Brain microvascular endothelial cell (primary cell): Measurements from ENCODE around the gene COA6.

ENCODE experiments used
- DNase-seq: peaks from one replicate; pipeline ENCODE4 v3.0.0-alpha.2; 2020
- H3K27ac ChIP-seq: fragments of 250-450 bp; sonication (Bioruptor Pico); 2 replicates; pipeline ENCODE4 v1.5.1; 2020; ENCODE audit warnings: mild to moderate bottlenecking, moderate library complexity
- H3K27me3 ChIP-seq: fragments of 250-450 bp; sonication (Bioruptor Pico); replicated peaks from 2 replicates; pipeline ENCODE4 v1.5.1; 2020; ENCODE audit warnings: mild to moderate bottlenecking
- H3K36me3 ChIP-seq: fragments of 250-450 bp; sonication (Bioruptor Pico); replicated peaks from 2 replicates; pipeline ENCODE4 v1.5.1; 2020; ENCODE audit warnings: mild to moderate bottlenecking
- H3K4me3 ChIP-seq: 2 replicates; pipeline ENCODE4 v1.5.1; 2011; ENCODE audit warnings: low read depth, mild to moderate bottlenecking, control low read depth, low read length, moderate library complexity
- in situ Hi-C: cut with HindIII; loops from 2 replicates; pipeline ENCODE4 v1.10.0; 2017; ENCODE audit warnings: low sequenced_read_pairs, low pct_ligation_motif_present
- TF ChIP-seq, protein P1 (sequence below): IDR thresholded peaks from 2 replicates; pipeline ENCODE4 v1.5.1; 2011; ENCODE audit warnings: low read depth, mild to moderate bottlenecking, moderate library complexity, low read length, control low read depth, inconsistent platforms; ENCODE audit errors: missing control alignments

Gene COA6

DNA sequence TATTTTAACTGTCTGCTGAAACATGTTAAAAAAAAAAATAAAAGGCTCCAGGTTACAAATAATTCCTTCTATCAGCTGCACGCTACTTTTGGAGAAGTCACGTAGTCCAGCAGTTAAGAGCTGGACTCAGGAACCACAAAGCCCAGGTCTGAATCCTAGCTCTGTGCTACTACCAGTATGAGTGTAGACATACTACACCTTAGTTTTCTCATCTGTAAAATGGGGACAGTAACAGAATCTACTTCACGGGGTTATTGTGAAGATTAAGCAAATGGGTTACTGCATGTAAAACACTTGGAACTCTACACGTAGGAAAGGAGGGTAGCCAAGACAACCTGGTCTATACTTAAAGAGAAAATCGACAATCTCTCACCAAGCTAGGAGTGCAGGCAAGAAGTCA, 57.4 kb downstream of the COA6 start:
- in situ Hi-C loops: no loop called here
- peaks cover 5% of the 10 kb centered on the region for H3K36me3 ChIP-seq
- TF ChIP-seq, protein P1, sequence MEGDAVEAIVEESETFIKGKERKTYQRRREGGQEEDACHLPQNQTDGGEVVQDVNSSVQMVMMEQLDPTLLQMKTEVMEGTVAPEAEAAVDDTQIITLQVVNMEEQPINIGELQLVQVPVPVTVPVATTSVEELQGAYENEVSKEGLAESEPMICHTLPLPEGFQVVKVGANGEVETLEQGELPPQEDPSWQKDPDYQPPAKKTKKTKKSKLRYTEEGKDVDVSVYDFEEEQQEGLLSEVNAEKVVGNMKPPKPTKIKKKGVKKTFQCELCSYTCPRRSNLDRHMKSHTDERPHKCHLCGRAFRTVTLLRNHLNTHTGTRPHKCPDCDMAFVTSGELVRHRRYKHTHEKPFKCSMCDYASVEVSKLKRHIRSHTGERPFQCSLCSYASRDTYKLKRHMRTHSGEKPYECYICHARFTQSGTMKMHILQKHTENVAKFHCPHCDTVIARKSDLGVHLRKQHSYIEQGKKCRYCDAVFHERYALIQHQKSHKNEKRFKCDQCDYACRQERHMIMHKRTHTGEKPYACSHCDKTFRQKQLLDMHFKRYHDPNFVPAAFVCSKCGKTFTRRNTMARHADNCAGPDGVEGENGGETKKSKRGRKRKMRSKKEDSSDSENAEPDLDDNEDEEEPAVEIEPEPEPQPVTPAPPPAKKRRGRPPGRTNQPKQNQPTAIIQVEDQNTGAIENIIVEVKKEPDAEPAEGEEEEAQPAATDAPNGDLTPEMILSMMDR: no peak
- H3K4me3 ChIP-seq: no peak overlapping the region
- no peaks in the 10 kb centered on the region for H3K27me3 ChIP-seq
- H3K27ac ChIP-seq: no peak overlapping the region
- DNase-seq: no peak

DNA sequence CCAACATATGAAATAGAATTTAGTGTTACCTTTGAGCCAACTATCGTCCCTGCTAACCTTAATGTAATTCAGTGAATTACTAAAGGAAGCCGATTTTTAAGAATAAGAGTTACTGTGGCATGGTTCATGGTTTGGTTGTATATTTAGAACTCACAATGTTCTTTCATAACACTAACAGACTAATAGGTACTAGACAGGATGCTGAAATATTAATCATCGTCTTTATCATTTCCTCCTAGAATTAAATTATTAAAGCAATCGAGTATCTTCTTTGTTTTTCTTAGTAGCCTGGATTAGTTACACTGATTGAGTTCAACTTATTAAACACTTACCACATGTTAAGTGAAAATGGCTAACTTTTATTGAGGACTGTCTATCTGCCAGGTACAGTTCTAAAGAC, 58.0 kb downstream of the COA6 start:
- in situ Hi-C loops: no loop called here
- DNase-seq: no peak
- H3K36me3 ChIP-seq: peaks cover 5% of the 10 kb centered on the region
- H3K4me3 ChIP-seq: no peak overlapping the region
- TF ChIP-seq, protein P1: no peak
- H3K27me3 ChIP-seq: no peaks in the 10 kb centered on the region
- no peak overlapping the region for H3K27ac ChIP-seq

DNA sequence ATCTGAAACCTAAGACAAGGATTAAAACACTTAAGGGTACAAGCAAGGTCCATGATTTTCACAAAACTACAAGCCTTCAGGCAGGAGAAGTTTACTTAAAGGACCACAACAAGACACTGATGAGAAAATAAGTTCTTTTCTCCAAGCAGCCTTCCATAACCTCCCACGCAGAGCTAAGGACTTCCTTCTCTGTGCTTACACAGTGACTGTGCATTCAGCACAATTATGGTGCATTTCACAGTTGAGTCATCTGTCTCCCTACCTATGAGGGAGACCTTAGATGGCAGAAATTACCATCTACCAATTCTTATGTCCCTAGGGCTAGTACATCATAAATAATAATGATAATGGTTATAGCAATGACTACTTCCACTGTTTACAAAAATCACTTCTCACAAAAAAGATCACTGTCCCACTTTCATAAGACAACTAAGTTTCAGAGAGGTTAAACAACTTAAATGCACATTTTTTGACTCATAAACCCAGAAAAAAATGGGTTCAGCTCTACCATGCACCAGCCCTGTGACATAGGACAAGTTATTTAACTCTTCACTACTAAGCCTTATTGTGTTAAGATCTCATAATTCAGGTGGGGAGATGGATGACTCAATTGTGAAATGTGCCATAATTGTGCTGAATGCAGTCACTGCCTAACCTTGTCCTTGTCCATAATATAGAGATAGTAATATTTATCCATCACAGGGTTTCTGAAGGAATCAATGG, 60.5 kb downstream of the COA6 start:
- in situ Hi-C loops: no loop called here
- Histone ChIP-seq H3K27ac (peak overlapping the region; percentile 21), H3K36me3 (peaks cover 5% of the 10 kb centered on the region), H3K27me3 (no peaks in the 10 kb centered on the region), H3K4me3 (no peak overlapping the region)
- TF ChIP-seq, protein P1: no peak
- DNase-seq: peak; percentile 55
